Epithelial cell of proximal tubule (primary cell): Measurements from ENCODE around the gene TCF23. TPM values are rescaled to one million over a fixed set of nuclear protein-coding genes. Genes with fewer than 3 reads are reported as not detected.

Experiments used
- DNase-seq: peaks from one replicate; pipeline ENCODE4 v3.0.0-alpha.2; 2011; ENCODE audit warnings: low read depth
- H3K4me3 ChIP-seq: 2 replicates; pipeline ENCODE4 v1.5.1; 2011; ENCODE audit warnings: low read depth, mild to moderate bottlenecking, low read length
- CTCF ChIP-seq: conservative IDR thresholded peaks from 2 replicates; pipeline ENCODE4 v1.5.1; 2012; ENCODE audit warnings: low read depth, mild to moderate bottlenecking, low read length
- total RNA-seq: library from RNA; depleted of rRNA; stranded (reverse); fragments of >200 nt; gene quantifications from 2 replicates; pipeline ENCODE4 v1.2.3, GENCODE V29; 2015

Gene TCF23
- total RNA-seq, 1 donor from 2014 or later, result not detected

GRCh38 chr2:27133195-27133875 lies 15.5 kb upstream of the TCF23 start:
- peak overlapping the region; percentile 75 for H3K4me3 ChIP-seq
- no peak for TF ChIP-seq CTCF

GRCh38 chr2:27133905-27134780 lies 14.7 kb upstream of the TCF23 start, which contains the start of gene PREB:
PREB (minus strand) TSS chr2:27134636; CDS start chr2:27134421, 215 bp downstream.
- peak; percentile 35 for TF ChIP-seq CTCF
- peak; percentile 9 for DNase-seq

More at GRCh38 chr2:27133195-27133875, 15.5 kb upstream of the TCF23 start:
- DNase-seq, result no peak

GRCh38 chr2:27134781-27135477 lies 13.9 kb upstream of the TCF23 start:
- DNase-seq, result no peak
- H3K4me3 ChIP-seq, result peak overlapping the region; percentile 75
- TF ChIP-seq CTCF, result no peak

More at GRCh38 chr2:27133905-27134780, 14.7 kb upstream of the TCF23 start, which contains the start of gene PREB:
- peak within 1 kb of the TSS; percentile 75 for H3K4me3 ChIP-seq

- no peak for TF ChIP-seq CTCF
- no peak overlapping the region for H3K4me3 ChIP-seq
- DNase-seq, result no peak
These were observed 13.3 kb upstream of the TCF23 start for GRCh38 chr2:27135478-27135955.

GRCh38 chr2:27136751-27137150 lies 12.1 kb upstream of the TCF23 start:
- no peak for TF ChIP-seq CTCF
- DNase-seq, result no peak

GRCh38 chr2:27137322-27137935 lies 11.4 kb upstream of the TCF23 start:
- no peak overlapping the region for H3K4me3 ChIP-seq
- no peak for TF ChIP-seq CTCF
- no peak for DNase-seq

More at GRCh38 chr2:27136751-27137150, 12.1 kb upstream of the TCF23 start:
- no peak overlapping the region for H3K4me3 ChIP-seq
